SU-DHL-6 (cell line): ENCODE measurements around the gene PDXP.

Source experiments
- H2AFZ ChIP-seq: fragments of 200-600 bp; sonication (generic); 2 replicates; pipeline ENCODE4 v1.6.1; 2014; ENCODE audit warnings: low read depth, mild to moderate bottlenecking, moderate library complexity, mixed read lengths, antibody characterized with exemption, low read length; ENCODE audit not compliant: severe bottlenecking
- H3F3A ChIP-seq: fragments of 200-600 bp; shearing (Covaris generic); 2 replicates; pipeline ENCODE4 v1.6.0; 2016; ENCODE audit warnings: antibody characterized with exemption, mild to moderate bottlenecking; ENCODE audit not compliant: insufficient read depth
- H3K27ac ChIP-seq: fragments of 200-600 bp; sonication (generic); 2 replicates; pipeline ENCODE4 v1.5.1; 2016; ENCODE audit warnings: low read depth, mild to moderate bottlenecking, low read length, moderate library complexity, mixed read lengths
- H3K27me3 ChIP-seq: fragments of 200-600 bp; sonication (generic), shearing (Covaris generic); 2 replicates; pipeline ENCODE4 v1.6.0; 2014; ENCODE audit warnings: mild to moderate bottlenecking, low read length
- H3K36me3 ChIP-seq: fragments of 200-600 bp; sonication (generic); 2 replicates; pipeline ENCODE4 v1.6.1; 2014; ENCODE audit warnings: mild to moderate bottlenecking, low read length, mixed read lengths
- H3K4me2 ChIP-seq: fragments of 300-600, 200-600 bp; shearing (Covaris generic), sonication (generic); 2 replicates; pipeline ENCODE4 v1.6.0; 2014; ENCODE audit warnings: low read length, low read depth, mild to moderate bottlenecking; ENCODE audit not compliant: poor library complexity, severe bottlenecking
- H3K4me3 ChIP-seq: fragments of 200-600 bp; sonication (generic); 2 replicates; pipeline ENCODE4 v1.5.1; 2014; ENCODE audit warnings: antibody characterized with exemption, low read length, mild to moderate bottlenecking, mixed read lengths; ENCODE audit not compliant: insufficient read depth, poor library complexity, severe bottlenecking
- H3K79me2 ChIP-seq: fragments of 200-600 bp; sonication (generic); 2 replicates; pipeline ENCODE4 v1.6.1; 2014; ENCODE audit warnings: mild to moderate bottlenecking, low read length, moderate library complexity; ENCODE audit not compliant: insufficient read depth
- H3K9ac ChIP-seq: fragments of 200-600 bp; sonication (generic); 2 replicates; pipeline ENCODE4 v1.7.0; 2014; ENCODE audit warnings: mild to moderate bottlenecking, low read length
- H3K9me2 ChIP-seq: fragments of 200-600 bp; sonication (generic); replicated peaks from 2 replicates; pipeline ENCODE4 v1.6.1; 2014; ENCODE audit warnings: low read length; ENCODE audit not compliant: insufficient read depth
- H3K9me3 ChIP-seq: fragments of 200-600 bp; sonication (generic); 2 replicates; pipeline ENCODE4 v1.6.1; 2014; ENCODE audit warnings: low read length, mixed read lengths; ENCODE audit not compliant: insufficient read depth
- H4K20me1 ChIP-seq: fragments of 200-600 bp; sonication (generic); 2 replicates; pipeline ENCODE4 v1.6.1; 2014; ENCODE audit warnings: low read depth, mild to moderate bottlenecking, antibody characterized with exemption, low read length, moderate library complexity, mixed read lengths
- CTCF ChIP-seq: fragments of 200-600 bp; sonication (generic); IDR thresholded peaks from one replicate; pipeline ENCODE4 v1.5.1; 2017; ENCODE audit warnings: antibody characterized with exemption, mild to moderate bottlenecking, low read length, moderate library complexity; ENCODE audit not compliant: insufficient read depth, poor library complexity, severe bottlenecking
- EZH2phosphoT487 ChIP-seq: fragments of 200-600 bp; sonication (generic), shearing (Covaris generic); conservative IDR thresholded peaks from 2 replicates; pipeline ENCODE4 v1.6.1; 2018; ENCODE audit warnings: mild to moderate bottlenecking, antibody characterized with exemption, low read length, moderate library complexity, mixed read lengths

The PDXP gene

DNA sequence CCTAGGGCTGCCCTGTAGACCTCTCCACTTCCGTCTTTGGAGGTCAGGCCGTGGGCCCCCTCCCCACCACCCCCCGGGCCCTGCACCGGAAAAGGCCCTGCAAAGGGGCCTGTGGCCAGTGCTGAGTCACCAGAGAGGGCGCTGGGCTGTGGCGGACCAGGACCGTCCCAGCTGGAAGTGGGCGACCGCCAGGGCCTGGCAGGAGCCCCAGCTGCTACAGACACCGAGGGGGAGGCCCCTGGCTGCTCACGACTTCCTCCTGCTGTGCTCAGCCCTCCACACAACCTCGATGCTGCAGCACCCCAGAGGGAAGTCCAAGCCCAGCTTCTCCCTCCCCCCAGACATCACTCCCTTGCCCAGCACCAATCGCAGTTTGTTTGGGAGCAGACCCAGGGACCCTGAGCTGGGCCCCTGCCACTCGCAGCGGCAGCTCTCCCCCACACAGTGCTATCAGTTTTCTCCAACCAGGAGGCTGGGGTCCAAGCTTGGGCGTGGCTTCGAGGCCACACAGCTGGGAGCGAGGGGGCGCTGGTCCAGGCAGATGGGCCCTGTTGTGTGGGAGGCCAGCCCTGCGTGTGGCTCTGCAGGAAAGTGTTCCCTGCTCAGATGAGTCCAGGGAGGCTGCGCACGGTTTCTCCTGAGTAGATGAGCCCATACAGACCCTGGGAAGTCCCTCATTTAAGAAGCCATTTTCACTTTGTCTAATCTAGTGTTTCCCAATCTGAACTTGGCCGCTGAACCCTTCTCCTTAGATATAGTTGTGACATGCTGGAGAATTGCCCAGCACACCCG, 24.7 kb upstream of the PDXP start:
- Histone ChIP-seq H3K4me2 (peak overlapping the region; percentile 55), H3K4me3 (peak overlapping the region; percentile 14), H2AFZ (no peak overlapping the region), H3K27me3 (no peaks in the 10 kb centered on the region), H3K9me2 (no peaks in the 10 kb centered on the region), H3K79me2 (no peaks in the 10 kb centered on the region), H3K9me3 (no peaks in the 10 kb centered on the region), H3K36me3 (no peaks in the 10 kb centered on the region), H3K9ac (peak overlapping the region; percentile 47), H4K20me1 (no peaks in the 10 kb centered on the region), H3F3A (peaks cover 20% of the 10 kb centered on the region), H3K27ac (peak overlapping the region; percentile 92)
- TF ChIP-seq CTCF (no peak), EZH2phosphoT487 (no peak)

GRCh38 chr22:37634417-37634924, 24.1 kb upstream of the PDXP start:
- no peak overlapping the region for H2AFZ ChIP-seq
- H3K27me3 ChIP-seq, result no peaks in the 10 kb centered on the region
- no peak for TF ChIP-seq EZH2phosphoT487
- TF ChIP-seq CTCF, result no peak
- H3K4me3 ChIP-seq, result no peak overlapping the region
- H3F3A ChIP-seq, result peaks cover 23% of the 10 kb centered on the region
- H3K9me3 ChIP-seq, result no peaks in the 10 kb centered on the region
- no peaks in the 10 kb centered on the region for H3K36me3 ChIP-seq
- peak overlapping the region; percentile 47; the same call in 1 of the 2 replicates for H3K9ac ChIP-seq
- H4K20me1 ChIP-seq, result no peaks in the 10 kb centered on the region
- no peaks in the 10 kb centered on the region for H3K79me2 ChIP-seq
- H3K4me2 ChIP-seq, result peak overlapping the region; percentile 55
- no peaks in the 10 kb centered on the region for H3K9me2 ChIP-seq
- H3K27ac ChIP-seq, result peak overlapping the region; percentile 92

DNA sequence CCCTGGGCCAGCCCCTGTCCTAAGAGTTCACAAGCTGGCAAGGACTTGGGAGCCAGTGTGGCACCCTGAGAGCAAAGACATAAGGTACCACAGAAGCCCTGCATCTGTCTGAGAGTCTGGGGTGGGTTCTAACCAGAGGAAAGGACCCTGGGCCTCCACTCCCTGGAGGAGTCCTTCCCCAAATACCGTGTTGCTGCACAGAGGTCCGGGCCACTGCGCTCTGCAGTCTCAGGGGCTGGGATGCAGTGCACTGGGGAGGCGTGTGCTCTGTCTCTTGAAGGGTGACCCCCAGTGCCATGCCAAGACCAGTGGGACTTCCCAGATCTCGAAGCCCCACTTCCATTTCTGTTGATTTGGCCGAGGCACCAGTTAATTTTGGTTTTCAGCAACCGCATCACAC, 23.4 kb upstream of the PDXP start:
- H3K9ac ChIP-seq, result no peak overlapping the region
- H4K20me1 ChIP-seq, result no peaks in the 10 kb centered on the region
- peak overlapping the region; percentile 92; the same call in 1 of the 2 replicates for H3K27ac ChIP-seq
- no peak overlapping the region for H3K4me3 ChIP-seq
- H2AFZ ChIP-seq, result no peak overlapping the region
- H3F3A ChIP-seq, result peaks cover 25% of the 10 kb centered on the region
- H3K36me3 ChIP-seq, result no peaks in the 10 kb centered on the region
- H3K79me2 ChIP-seq, result peaks cover 5% of the 10 kb centered on the region; the same call in 1 of the 2 replicates
- TF ChIP-seq CTCF (no peak), EZH2phosphoT487 (no peak)
- H3K9me3 ChIP-seq, result no peaks in the 10 kb centered on the region
- H3K27me3 ChIP-seq, result no peaks in the 10 kb centered on the region
- H3K9me2 ChIP-seq, result no peaks in the 10 kb centered on the region
- H3K4me2 ChIP-seq, result no peak overlapping the region
